Liver (tissue), 9 donors: ENCODE data around the gene EXOC6B. TPM values are rescaled to one million over a fixed set of nuclear protein-coding genes. Genes with fewer than 3 reads are reported as not detected.

Experiments used
- DNase-seq: peaks from one replicate; pipeline ENCODE4 v3.0.0-alpha.2; 2017; ENCODE audit warnings: low spot score
- H3K27ac ChIP-seq, 2 donors: one replicate each; pipeline ENCODE4 v1.7.0; 2013; ENCODE audit warnings: inconsistent platforms in 2 of 2, low read length in 2 of 2, control low read depth in 1 of 2, low read depth in 1 of 2, mild to moderate bottlenecking in 1 of 2
- H3K27me3 ChIP-seq, 4 donors: one replicate each; pipeline versions ENCODE4 v1.6.1 to v1.7.0; 2013; ENCODE audit warnings: low read length in 3 of 4, inconsistent platforms in 1 of 4, mild to moderate bottlenecking in 1 of 4, moderate library complexity in 1 of 4; ENCODE audit not compliant: control insufficient read depth in 4 of 4, insufficient read depth in 4 of 4
- H3K36me3 ChIP-seq, 4 donors: one replicate each; pipeline versions ENCODE4 v1.6.1 to v1.7.0; 2013; ENCODE audit warnings: low read length in 3 of 4, mild to moderate bottlenecking in 3 of 4, low read depth in 1 of 4, moderate library complexity in 1 of 4; ENCODE audit not compliant: control insufficient read depth in 4 of 4, insufficient read depth in 3 of 4
- H3K4me1 ChIP-seq, 4 donors: one replicate each; pipeline versions ENCODE4 v1.6.1 to v1.7.0; 2013; ENCODE audit warnings: low read length in 3 of 4, mild to moderate bottlenecking in 3 of 4, moderate library complexity in 1 of 4; ENCODE audit not compliant: control insufficient read depth in 4 of 4, insufficient read depth in 4 of 4
- H3K4me3 ChIP-seq, 3 donors: one replicate each; pipeline versions ENCODE4 v1.6.1 to v1.7.0; 2013; ENCODE audit warnings: low read length in 3 of 3, control low read depth in 1 of 3, low read depth in 1 of 3, mild to moderate bottlenecking in 1 of 3
- H3K9ac ChIP-seq, 2 donors: one replicate each; pipeline ENCODE4 v1.7.0; 2013; ENCODE audit warnings: low read length in 2 of 2, mild to moderate bottlenecking in 2 of 2, moderate library complexity in 2 of 2, control low read depth in 1 of 2, low read depth in 1 of 2
- H3K9me3 ChIP-seq, 4 donors: one replicate each; pipeline versions ENCODE4 v1.6.1 to v1.7.0; 2013; ENCODE audit warnings: low read length in 3 of 4; ENCODE audit not compliant: control insufficient read depth in 4 of 4
- EGR1 ChIP-seq, 2 donors: IDR thresholded peaks; 2 replicates each; pipeline ENCODE4 v1.6.1; 2016 to 2018; ENCODE audit warnings: antibody characterized with exemption in 2 of 2, low read depth in 2 of 2
- FOXA2 ChIP-seq: IDR thresholded peaks from 2 replicates; pipeline ENCODE4 v1.6.1; 2016; ENCODE audit warnings: antibody characterized with exemption
- GABPA ChIP-seq, 2 donors: IDR thresholded peaks in 1 of 2; conservative IDR thresholded peaks in 1 of 2; 2 replicates each; pipeline ENCODE4 v1.6.1; 2016; ENCODE audit warnings: antibody characterized with exemption in 2 of 2, mild to moderate bottlenecking in 1 of 2, moderate library complexity in 1 of 2
- HNF4A ChIP-seq, 2 donors: conservative IDR thresholded peaks; 2 replicates each; pipeline ENCODE4 v1.6.1; 2016; ENCODE audit warnings: antibody characterized with exemption in 2 of 2, mild to moderate bottlenecking in 2 of 2
- JUND ChIP-seq, 2 donors: IDR thresholded peaks; 2 replicates each; pipeline ENCODE4 v1.6.1; 2016; ENCODE audit warnings: antibody characterized with exemption in 2 of 2
- MAX ChIP-seq: IDR thresholded peaks from 2 replicates; pipeline ENCODE4 v1.6.1; 2016; ENCODE audit warnings: antibody characterized with exemption
- NR2F2 ChIP-seq: IDR thresholded peaks from 2 replicates; pipeline ENCODE4 v1.6.1; 2016; ENCODE audit warnings: antibody characterized with exemption
- RAD21 ChIP-seq, 2 donors: IDR thresholded peaks; 2 replicates each; pipeline ENCODE4 v1.6.1; 2016; ENCODE audit warnings: antibody characterized with exemption in 2 of 2, mild to moderate bottlenecking in 2 of 2
- RXRA ChIP-seq, 2 donors: IDR thresholded peaks; 2 replicates each; pipeline ENCODE4 v1.6.1; 2017 to 2018; ENCODE audit warnings: antibody characterized with exemption in 2 of 2, mild to moderate bottlenecking in 1 of 2
- TAF1 ChIP-seq: conservative IDR thresholded peaks from 2 replicates; pipeline ENCODE4 v1.6.1; 2016; ENCODE audit warnings: antibody characterized with exemption, mild to moderate bottlenecking
- YY1 ChIP-seq: IDR thresholded peaks from 2 replicates; pipeline ENCODE4 v1.6.1; 2016; ENCODE audit warnings: antibody characterized with exemption, mild to moderate bottlenecking
- ZBTB33 ChIP-seq: IDR thresholded peaks from 2 replicates; pipeline ENCODE4 v1.6.1; 2016; ENCODE audit warnings: antibody characterized with exemption
- WGBS: extraction: QIAGEN DNeasy Blood & Tissue Kit; methylation state at CpG from one replicate; pipeline ENCODE4 v1.1.7; 2013; 5-methylcytosine and 5-hydroxymethylcytosine counted together
- polyA plus RNA-seq, 2 donors: library from polyadenylated mRNA; stranded (reverse) in 1 of 2; unstranded in 1 of 2; fragments of 200-250 nt in 1 of 2; fragments of >200 nt in 1 of 2; fragmentation: Nextera tagmentation in 1 of 2; extraction: Ambion mirVana in 1 of 2; gene quantifications; one replicate each; pipeline versions ENCODE4 v1.2.1 to v1.2.3, GENCODE V29; 2013 to 2015
- total RNA-seq, 2 donors: library from RNA; depleted of rRNA; stranded (reverse); fragments of >200 nt; gene quantifications; one replicate each; pipeline ENCODE4 v1.2.3, GENCODE V29; 2014
- TF ChIP-seq, protein P1 (sequence below): fragments of 150-350 bp; IDR thresholded peaks from 2 replicates; pipeline ENCODE4 v1.5.1; 2017; ENCODE audit warnings: improper control_type of control experiment, low read depth, low read length; ENCODE audit not compliant: missing input control
- TF ChIP-seq, protein P2 (sequence below): IDR thresholded peaks from 2 replicates; pipeline ENCODE4 v1.6.1; 2016; ENCODE audit warnings: antibody characterized with exemption, mild to moderate bottlenecking
- donor health status: healthy.
- donor health status: healthy.
- donor health status: healthy.
- donor health status: healthy.
- donor health status: healthy.

The EXOC6B gene
- total and polyA plus RNA-seq, 4 donors: 1.7 to 9.5 (median 5.5) TPM

DNA sequence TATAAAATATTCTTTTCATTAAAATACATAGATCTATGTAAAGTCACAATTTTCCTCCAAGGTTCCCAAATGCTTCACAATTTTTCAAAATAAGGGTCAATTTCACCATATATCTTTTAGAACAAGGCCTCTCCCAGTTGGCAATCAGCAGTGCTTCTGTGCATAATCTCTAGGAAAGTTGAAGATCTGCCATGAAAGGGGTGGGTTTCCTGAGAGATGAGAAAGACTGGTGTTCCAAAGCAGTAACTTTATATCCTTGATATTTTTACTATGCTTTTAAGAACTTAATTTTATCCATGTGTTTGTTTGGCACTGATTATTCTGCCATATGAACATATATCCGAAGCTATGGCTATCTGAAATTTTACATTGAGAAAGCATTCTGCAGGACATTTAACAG lies 478.8 kb downstream of the EXOC6B start:
- H3K9ac ChIP-seq: no peak overlapping the region
- no peak overlapping the region for H3K27ac ChIP-seq
- 96% methylated on average over 1 of the region's 1 CpG for WGBS
- H3K4me3 ChIP-seq: no peak overlapping the region
- TF ChIP-seq RXRA (IDR thresholded peaks at IDR 0.05) (no peak), HNF4A (conservative IDR thresholded peaks at IDR 0.05) (no peak), ZBTB33 (no peak), YY1 (no peak), JUND (IDR thresholded peaks at IDR 0.05) (no peak), EGR1 (IDR thresholded peaks at IDR 0.05; ENCODE audit: low read depth in 2 of 2) (no peak), TAF1 (no peak)
- TF ChIP-seq, protein P1, sequence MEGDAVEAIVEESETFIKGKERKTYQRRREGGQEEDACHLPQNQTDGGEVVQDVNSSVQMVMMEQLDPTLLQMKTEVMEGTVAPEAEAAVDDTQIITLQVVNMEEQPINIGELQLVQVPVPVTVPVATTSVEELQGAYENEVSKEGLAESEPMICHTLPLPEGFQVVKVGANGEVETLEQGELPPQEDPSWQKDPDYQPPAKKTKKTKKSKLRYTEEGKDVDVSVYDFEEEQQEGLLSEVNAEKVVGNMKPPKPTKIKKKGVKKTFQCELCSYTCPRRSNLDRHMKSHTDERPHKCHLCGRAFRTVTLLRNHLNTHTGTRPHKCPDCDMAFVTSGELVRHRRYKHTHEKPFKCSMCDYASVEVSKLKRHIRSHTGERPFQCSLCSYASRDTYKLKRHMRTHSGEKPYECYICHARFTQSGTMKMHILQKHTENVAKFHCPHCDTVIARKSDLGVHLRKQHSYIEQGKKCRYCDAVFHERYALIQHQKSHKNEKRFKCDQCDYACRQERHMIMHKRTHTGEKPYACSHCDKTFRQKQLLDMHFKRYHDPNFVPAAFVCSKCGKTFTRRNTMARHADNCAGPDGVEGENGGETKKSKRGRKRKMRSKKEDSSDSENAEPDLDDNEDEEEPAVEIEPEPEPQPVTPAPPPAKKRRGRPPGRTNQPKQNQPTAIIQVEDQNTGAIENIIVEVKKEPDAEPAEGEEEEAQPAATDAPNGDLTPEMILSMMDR: no peak
- TF ChIP-seq, protein P2, sequence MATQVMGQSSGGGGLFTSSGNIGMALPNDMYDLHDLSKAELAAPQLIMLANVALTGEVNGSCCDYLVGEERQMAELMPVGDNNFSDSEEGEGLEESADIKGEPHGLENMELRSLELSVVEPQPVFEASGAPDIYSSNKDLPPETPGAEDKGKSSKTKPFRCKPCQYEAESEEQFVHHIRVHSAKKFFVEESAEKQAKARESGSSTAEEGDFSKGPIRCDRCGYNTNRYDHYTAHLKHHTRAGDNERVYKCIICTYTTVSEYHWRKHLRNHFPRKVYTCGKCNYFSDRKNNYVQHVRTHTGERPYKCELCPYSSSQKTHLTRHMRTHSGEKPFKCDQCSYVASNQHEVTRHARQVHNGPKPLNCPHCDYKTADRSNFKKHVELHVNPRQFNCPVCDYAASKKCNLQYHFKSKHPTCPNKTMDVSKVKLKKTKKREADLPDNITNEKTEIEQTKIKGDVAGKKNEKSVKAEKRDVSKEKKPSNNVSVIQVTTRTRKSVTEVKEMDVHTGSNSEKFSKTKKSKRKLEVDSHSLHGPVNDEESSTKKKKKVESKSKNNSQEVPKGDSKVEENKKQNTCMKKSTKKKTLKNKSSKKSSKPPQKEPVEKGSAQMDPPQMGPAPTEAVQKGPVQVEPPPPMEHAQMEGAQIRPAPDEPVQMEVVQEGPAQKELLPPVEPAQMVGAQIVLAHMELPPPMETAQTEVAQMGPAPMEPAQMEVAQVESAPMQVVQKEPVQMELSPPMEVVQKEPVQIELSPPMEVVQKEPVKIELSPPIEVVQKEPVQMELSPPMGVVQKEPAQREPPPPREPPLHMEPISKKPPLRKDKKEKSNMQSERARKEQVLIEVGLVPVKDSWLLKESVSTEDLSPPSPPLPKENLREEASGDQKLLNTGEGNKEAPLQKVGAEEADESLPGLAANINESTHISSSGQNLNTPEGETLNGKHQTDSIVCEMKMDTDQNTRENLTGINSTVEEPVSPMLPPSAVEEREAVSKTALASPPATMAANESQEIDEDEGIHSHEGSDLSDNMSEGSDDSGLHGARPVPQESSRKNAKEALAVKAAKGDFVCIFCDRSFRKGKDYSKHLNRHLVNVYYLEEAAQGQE: no peak
- H3K27me3 ChIP-seq: no peaks in the 10 kb centered on the region
- no peak for DNase-seq
- peaks cover 0 to 2% (median 0%) of the 10 kb centered on the region in 4 donors for H3K4me1 ChIP-seq
- H3K9me3 ChIP-seq: no peaks in the 10 kb centered on the region
- no peaks in the 10 kb centered on the region for H3K36me3 ChIP-seq

DNA sequence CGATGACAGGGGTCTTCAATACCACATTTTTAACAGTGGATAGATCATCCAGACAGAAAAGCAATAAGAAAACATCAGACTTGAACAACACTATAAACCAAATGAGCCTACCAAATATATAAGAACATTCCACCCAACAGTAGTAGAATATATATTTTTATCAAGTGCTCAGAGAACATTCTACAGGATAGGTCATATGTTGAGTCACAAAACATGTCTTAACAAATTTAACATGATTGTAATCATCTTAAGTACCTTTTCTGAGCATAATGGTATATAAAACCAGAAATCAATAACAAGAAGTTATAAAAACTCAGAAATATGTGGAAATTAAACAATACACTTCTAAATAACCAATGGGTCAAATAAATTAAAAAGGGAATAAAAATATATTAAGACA lies 484.2 kb downstream of the EXOC6B start:
- no peak overlapping the region for H3K4me3 ChIP-seq
- no peaks in the 10 kb centered on the region for H3K9me3 ChIP-seq
- no peaks in the 10 kb centered on the region for H3K27me3 ChIP-seq
- no peaks in the 10 kb centered on the region for H3K4me1 ChIP-seq
- H3K9ac ChIP-seq: no peak overlapping the region
- no peak overlapping the region for H3K27ac ChIP-seq
- 97% methylated on average over 1 of the region's 1 CpG for WGBS
- DNase-seq: no peak
- TF ChIP-seq MAX (no peak), FOXA2 (no peak), RXRA (IDR thresholded peaks at IDR 0.05) (no peak), RAD21 (IDR thresholded peaks at IDR 0.05) (no peak), TAF1 (no peak), NR2F2 (no peak), GABPA (IDR thresholded peaks at IDR 0.05 in 1 of 2, conservative IDR thresholded peaks at IDR 0.05 in 1 of 2) (no peak)
- H3K36me3 ChIP-seq: no peaks in the 10 kb centered on the region
